IPS-15b (cell line): ENCODE measurements around the gene DRG2.

Experiments used
- H3K27me3 ChIP-seq: one replicate; pipeline ENCODE4 v1.6.1; 2013; ENCODE audit warnings: low read length; ENCODE audit not compliant: control insufficient read depth, insufficient read depth
- H3K36me3 ChIP-seq: one replicate; pipeline ENCODE4 v1.6.1; 2013; ENCODE audit warnings: low read length; ENCODE audit not compliant: control insufficient read depth, insufficient read depth
- H3K4me1 ChIP-seq: one replicate; pipeline ENCODE4 v1.6.1; 2013; ENCODE audit warnings: mild to moderate bottlenecking, low read length; ENCODE audit not compliant: control insufficient read depth, insufficient read depth
- H3K4me3 ChIP-seq: one replicate; pipeline ENCODE4 v1.5.1; 2013; ENCODE audit warnings: low read depth, low read length
- H3K9ac ChIP-seq: one replicate; pipeline ENCODE4 v1.6.1; 2013; ENCODE audit warnings: low read depth, mild to moderate bottlenecking, low read length
- H3K9me3 ChIP-seq: one replicate; pipeline ENCODE4 v1.6.1; 2013; ENCODE audit warnings: mild to moderate bottlenecking, low read length; ENCODE audit not compliant: control insufficient read depth, insufficient read depth

DRG2 gene

GRCh38 chr17:18055597-18055996 is 32.2 kb upstream of the DRG2 start:
- H3K9me3 ChIP-seq, result no peaks in the 10 kb centered on the region
- H3K4me3 ChIP-seq, result no peak overlapping the region
- no peaks in the 10 kb centered on the region for H3K4me1 ChIP-seq
- H3K36me3 ChIP-seq, result peaks cover 10% of the 10 kb centered on the region
- no peaks in the 10 kb centered on the region for H3K27me3 ChIP-seq
- H3K9ac ChIP-seq, result no peak overlapping the region

GRCh38 chr17:18056214-18056613 is 31.5 kb upstream of the DRG2 start:
- Histone ChIP-seq H3K27me3 (no peaks in the 10 kb centered on the region), H3K9ac (no peak overlapping the region), H3K9me3 (no peaks in the 10 kb centered on the region), H3K36me3 (peaks cover 10% of the 10 kb centered on the region), H3K4me1 (no peaks in the 10 kb centered on the region), H3K4me3 (no peak overlapping the region)

- Histone ChIP-seq H3K4me3 (no peak overlapping the region), H3K27me3 (no peaks in the 10 kb centered on the region), H3K36me3 (peaks cover 17% of the 10 kb centered on the region), H3K9ac (no peak overlapping the region), H3K9me3 (no peaks in the 10 kb centered on the region), H3K4me1 (no peaks in the 10 kb centered on the region)
Observed at GRCh38 chr17:18059283-18059682, 28.5 kb upstream of the DRG2 start.

GRCh38 chr17:18064053-18064452 is 23.7 kb upstream of the DRG2 start:
- Histone ChIP-seq H3K27me3 (no peaks in the 10 kb centered on the region), H3K9ac (no peak overlapping the region), H3K36me3 (peaks cover 11% of the 10 kb centered on the region), H3K9me3 (no peaks in the 10 kb centered on the region), H3K4me3 (no peak overlapping the region), H3K4me1 (no peaks in the 10 kb centered on the region)

GRCh38 chr17:18065546-18065945 is 22.2 kb upstream of the DRG2 start:
- Histone ChIP-seq H3K9me3 (no peaks in the 10 kb centered on the region), H3K4me3 (no peak overlapping the region), H3K9ac (no peak overlapping the region), H3K4me1 (no peaks in the 10 kb centered on the region), H3K36me3 (peaks cover 10% of the 10 kb centered on the region), H3K27me3 (no peaks in the 10 kb centered on the region)

- Histone ChIP-seq H3K9me3 (no peaks in the 10 kb centered on the region), H3K36me3 (peaks cover 4% of the 10 kb centered on the region), H3K4me3 (no peak overlapping the region), H3K9ac (no peak overlapping the region), H3K4me1 (peaks cover 3% of the 10 kb centered on the region), H3K27me3 (no peaks in the 10 kb centered on the region)
Observed at GRCh38 chr17:18066866-18067265, 20.9 kb upstream of the DRG2 start.

- Histone ChIP-seq H3K4me3 (no peak overlapping the region), H3K27me3 (no peaks in the 10 kb centered on the region), H3K36me3 (no peaks in the 10 kb centered on the region), H3K4me1 (peaks cover 3% of the 10 kb centered on the region), H3K9ac (no peak overlapping the region), H3K9me3 (no peaks in the 10 kb centered on the region)
Observed at GRCh38 chr17:18069101-18069500, 18.6 kb upstream of the DRG2 start.

- Histone ChIP-seq H3K4me1 (peaks cover 3% of the 10 kb centered on the region), H3K9me3 (no peaks in the 10 kb centered on the region), H3K9ac (no peak overlapping the region), H3K36me3 (no peaks in the 10 kb centered on the region), H3K4me3 (no peak overlapping the region), H3K27me3 (no peaks in the 10 kb centered on the region)
Observed at GRCh38 chr17:18070861-18071340, 16.8 kb upstream of the DRG2 start.

GRCh38 chr17:18071751-18072150 is 16.0 kb upstream of the DRG2 start:
- H3K9ac ChIP-seq, result no peak overlapping the region
- H3K9me3 ChIP-seq, result no peaks in the 10 kb centered on the region
- H3K27me3 ChIP-seq, result no peaks in the 10 kb centered on the region
- H3K4me1 ChIP-seq, result peaks cover 3% of the 10 kb centered on the region
- no peaks in the 10 kb centered on the region for H3K36me3 ChIP-seq
- H3K4me3 ChIP-seq, result no peak overlapping the region

- Histone ChIP-seq H3K4me3 (no peak overlapping the region), H3K9me3 (no peaks in the 10 kb centered on the region), H3K4me1 (peaks cover 3% of the 10 kb centered on the region), H3K27me3 (no peaks in the 10 kb centered on the region), H3K36me3 (no peaks in the 10 kb centered on the region), H3K9ac (no peak overlapping the region)
Observed at GRCh38 chr17:18074566-18075272, 13.0 kb upstream of the DRG2 start.

GRCh38 chr17:18076936-18077335 is 10.8 kb upstream of the DRG2 start:
- Histone ChIP-seq H3K9me3 (no peaks in the 10 kb centered on the region), H3K27me3 (no peaks in the 10 kb centered on the region), H3K4me3 (no peak overlapping the region), H3K9ac (no peak overlapping the region), H3K4me1 (no peaks in the 10 kb centered on the region), H3K36me3 (no peaks in the 10 kb centered on the region)

GRCh38 chr17:18079543-18079942 is 8.2 kb upstream of the DRG2 start:
- Histone ChIP-seq H3K4me3 (no peak overlapping the region), H3K9me3 (no peaks in the 10 kb centered on the region), H3K27me3 (no peaks in the 10 kb centered on the region), H3K36me3 (no peaks in the 10 kb centered on the region), H3K4me1 (no peaks in the 10 kb centered on the region), H3K9ac (no peak overlapping the region)
